ENCODE results near the gene FRMD4A. TPM values are rescaled to one million over a fixed set of nuclear protein-coding genes. Genes with fewer than 3 reads are reported as not detected.

FRMD4A gene
- total and polyA plus RNA-seq, 2 of the 4 experiments (the other 2 are of a cell fraction): 30.3 to 68.8 TPM

GRCh38 chr10:14220026-14220425 is 110.7 kb downstream of the FRMD4A start:
- Histone ChIP-seq H3K4me1 (ENCODE audit: control insufficient read depth, insufficient read depth, low read length) (peaks cover 3% of the 10 kb centered on the region), H4K5ac (ENCODE audit: low read depth, low read length) (no peak overlapping the region), H2BK20ac (ENCODE audit: low read depth, low read length) (no peak overlapping the region), H3K27me3 (ENCODE audit: control insufficient read depth, insufficient read depth, low read length) (peaks cover 67% of the 10 kb centered on the region), H3K4ac (ENCODE audit: low read depth, low read length) (no peak overlapping the region), H3K36me3 (ENCODE audit: control insufficient read depth, insufficient read depth, low read length) (no peaks in the 10 kb centered on the region), H3K4me2 (ENCODE audit: low read depth, low read length) (no peak overlapping the region), H3K56ac (ENCODE audit: extremely low read depth, insufficient read depth, low read length) (no peak overlapping the region), H3K18ac (ENCODE audit: low read depth, low read length) (no peak overlapping the region), H3K27ac (ENCODE audit: insufficient read depth, low read length) (no peak overlapping the region), H4K91ac (ENCODE audit: insufficient read depth, low read depth, low read length) (no peak overlapping the region), H3K23ac (ENCODE audit: low read depth, low read length) (no peak overlapping the region), H4K8ac (ENCODE audit: low read depth in 2 of 2, low read length in 2 of 2) (no peak overlapping the region), H3K14ac (replicated peaks; ENCODE audit: low read depth, low read length) (no peak overlapping the region), H4K20me1 (ENCODE audit: insufficient read depth, low read length) (no peaks in the 10 kb centered on the region), H2BK120ac (ENCODE audit: low read depth, low read length) (no peak overlapping the region), H3K9me3 (ENCODE audit: control insufficient read depth, insufficient read depth, low read length) (no peaks in the 10 kb centered on the region), H2BK15ac (ENCODE audit: low read depth, low read length) (no peak overlapping the region), H2BK5ac (ENCODE audit: low read depth, low read length, poor library complexity, severe bottlenecking) (no peak overlapping the region), H3K4me3 (ENCODE audit: insufficient read depth, low read depth, low read length) (no peak overlapping the region), H2AFZ (replicated peaks; ENCODE audit: low read length, poor library complexity) (no peak overlapping the region), H2AK5ac (ENCODE audit: low read depth, low read length) (no peak overlapping the region), H2AK9ac (replicated peaks; ENCODE audit: low read depth, low read length, poor library complexity) (no peak overlapping the region), H3K9ac (ENCODE audit: low read depth, low read length) (no peak overlapping the region), H3K79me1 (ENCODE audit: low read depth in 1 of 2, low read length in 2 of 2) (no peaks in the 10 kb centered on the region), H3K9me1 (ENCODE audit: insufficient read depth, low read length) (no peaks in the 10 kb centered on the region)
- DNase-seq (peak; percentile 13), ATAC-seq (ENCODE audit: low read depth) (no peak)
- TF ChIP-seq CHD1 (IDR thresholded peaks at IDR 0.05; ENCODE audit: low read depth, low read length) (no peak), MAZ (IDR thresholded peaks at IDR 0.05; ENCODE audit: borderline replicate concordance, low read depth, low read length) (no peak), NFE2L2 (IDR thresholded peaks at IDR 0.05; ENCODE audit: low read depth, low read length) (no peak), MXI1 (IDR thresholded peaks at IDR 0.05; ENCODE audit: borderline replicate concordance, low read depth, low read length) (no peak), RAD21 (IDR thresholded peaks at IDR 0.05; ENCODE audit: low read length) (no peak), FOS (IDR thresholded peaks at IDR 0.05; ENCODE audit: low read depth, low read length) (no peak), CEBPB (IDR thresholded peaks at IDR 0.05; ENCODE audit: low read depth, low read length) (no peak), SMC3 (IDR thresholded peaks at IDR 0.05; ENCODE audit: low read depth, low read length) (no peak), USF2 (IDR thresholded peaks at IDR 0.05; ENCODE audit: low read depth, low read length) (no peak), MAFK (IDR thresholded peaks at IDR 0.05; ENCODE audit: low read depth, low read length) (no peak), RFX5 (IDR thresholded peaks at IDR 0.05; ENCODE audit: low read depth, low read length) (no peak), CTCF (conservative IDR thresholded peaks at IDR 0.05; ENCODE audit: low read depth, low read length) (no peak), RCOR1 (IDR thresholded peaks at IDR 0.05; ENCODE audit: insufficient replicate concordance, low read length) (no peak), BHLHE40 (IDR thresholded peaks at IDR 0.05; ENCODE audit: low read depth, low read length) (no peak)
- dilution Hi-C loops (cut with HindIII; ENCODE audit: low sequenced_read_pairs, unreplicated experiment): no loop called here
- ChIA-PET CTCF (no interaction called here), POLR2A (ENCODE audit: unreplicated experiment) (no interaction called here)
- intact Hi-C loops (cut with micrococcal nuclease): no loop called here
- no TSS peak for BruUV-seq (replicated peaks)
- 56% methylated on average over 5 of the region's 7 CpGs; no CpG with 5 or more reads in 1 of the 2 experiments for WGBS, 2 experiments (ENCODE audit: extremely low coverage in 2 of 2, insufficient read length in 1 of 2)
- in situ Hi-C loops (cut with MboI; ENCODE audit: low sequenced_read_pairs): no loop called here

All from IMR-90 (cell line).